Loucy (cell line): ENCODE measurements around the gene MICA.

Experiments
- EZH2phosphoT487 ChIP-seq: fragments of 200-600 bp; IDR thresholded peaks from 2 replicates; pipeline ENCODE4 v1.6.1; 2018; ENCODE audit warnings: antibody characterized with exemption, mild to moderate bottlenecking, moderate library complexity, borderline replicate concordance
- TF ChIP-seq, protein P1 (sequence below): fragments of 200-600 bp; sonication (generic); conservative IDR thresholded peaks from 2 replicates; pipeline ENCODE4 v1.5.1; 2014; ENCODE audit warnings: mild to moderate bottlenecking, antibody characterized with exemption, low read length

DNA sequence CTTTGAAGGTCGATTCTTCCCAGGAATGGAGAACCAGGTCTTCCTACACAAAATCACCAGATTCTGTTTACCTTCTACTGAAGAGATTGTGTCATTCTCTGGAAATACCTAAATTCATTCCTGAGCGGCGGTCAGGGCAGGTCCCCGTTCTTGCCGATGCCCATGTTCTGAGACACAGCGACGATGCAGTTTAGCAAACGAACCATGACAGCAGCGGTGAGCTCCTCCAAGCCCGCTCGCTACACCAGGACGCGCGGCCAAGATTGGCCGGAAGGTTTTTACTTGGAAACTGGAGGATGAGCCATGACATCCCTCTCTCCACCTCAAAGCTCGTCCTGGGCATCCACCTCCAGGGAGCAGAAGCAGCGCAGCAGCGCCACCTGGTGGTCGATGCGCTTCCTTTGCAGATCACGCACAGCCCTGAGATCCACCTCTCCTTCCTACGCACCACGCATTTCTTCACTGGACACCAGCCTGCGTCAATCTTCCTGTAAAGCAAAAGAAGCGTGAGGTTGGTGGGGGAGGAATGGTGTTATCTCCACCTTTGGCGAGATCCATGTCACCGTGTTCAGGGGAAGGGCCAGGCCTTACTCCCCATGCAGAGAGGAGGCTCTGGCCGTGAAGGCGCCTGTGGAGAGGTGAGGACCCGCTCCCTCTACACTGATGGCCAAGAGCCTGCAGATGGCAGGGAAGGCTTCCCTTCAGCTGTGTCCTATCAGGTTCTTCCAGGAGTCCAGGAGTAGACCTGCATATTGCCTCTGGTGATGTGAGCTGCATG, 36.5 kb upstream of the MICA start:
- TF ChIP-seq, protein P1, sequence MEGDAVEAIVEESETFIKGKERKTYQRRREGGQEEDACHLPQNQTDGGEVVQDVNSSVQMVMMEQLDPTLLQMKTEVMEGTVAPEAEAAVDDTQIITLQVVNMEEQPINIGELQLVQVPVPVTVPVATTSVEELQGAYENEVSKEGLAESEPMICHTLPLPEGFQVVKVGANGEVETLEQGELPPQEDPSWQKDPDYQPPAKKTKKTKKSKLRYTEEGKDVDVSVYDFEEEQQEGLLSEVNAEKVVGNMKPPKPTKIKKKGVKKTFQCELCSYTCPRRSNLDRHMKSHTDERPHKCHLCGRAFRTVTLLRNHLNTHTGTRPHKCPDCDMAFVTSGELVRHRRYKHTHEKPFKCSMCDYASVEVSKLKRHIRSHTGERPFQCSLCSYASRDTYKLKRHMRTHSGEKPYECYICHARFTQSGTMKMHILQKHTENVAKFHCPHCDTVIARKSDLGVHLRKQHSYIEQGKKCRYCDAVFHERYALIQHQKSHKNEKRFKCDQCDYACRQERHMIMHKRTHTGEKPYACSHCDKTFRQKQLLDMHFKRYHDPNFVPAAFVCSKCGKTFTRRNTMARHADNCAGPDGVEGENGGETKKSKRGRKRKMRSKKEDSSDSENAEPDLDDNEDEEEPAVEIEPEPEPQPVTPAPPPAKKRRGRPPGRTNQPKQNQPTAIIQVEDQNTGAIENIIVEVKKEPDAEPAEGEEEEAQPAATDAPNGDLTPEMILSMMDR: peak; percentile 96
- TF ChIP-seq EZH2phosphoT487: no peak
